ENCODE data around the gene ZNF431.
"Not testable (repeated sequence)": the region's sequence is repeated elsewhere in the genome, so short reads cannot be mapped to it uniquely, and the experiment has no call there.

The ZNF431 gene

DNA sequence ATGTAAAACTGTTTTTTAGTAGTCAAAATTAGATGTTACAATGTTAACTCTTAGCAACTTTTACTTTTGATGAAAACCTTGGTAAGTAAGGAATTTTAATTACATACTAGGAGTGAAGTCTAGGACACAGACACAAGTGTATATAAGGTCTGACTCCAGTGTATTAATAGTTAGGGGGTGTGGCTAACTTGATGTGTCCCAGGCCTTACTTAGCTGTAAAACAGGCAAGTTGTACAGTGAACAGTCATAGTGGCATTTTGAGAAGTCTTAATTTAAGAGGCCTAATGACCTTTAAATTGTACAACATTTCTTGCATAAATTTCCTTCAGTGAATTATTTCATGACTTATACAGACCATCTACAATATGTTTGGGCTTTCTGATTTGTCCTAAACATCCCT lies 6.8 kb downstream of the ZNF431 start:
- DNase-seq = no peak

DNA sequence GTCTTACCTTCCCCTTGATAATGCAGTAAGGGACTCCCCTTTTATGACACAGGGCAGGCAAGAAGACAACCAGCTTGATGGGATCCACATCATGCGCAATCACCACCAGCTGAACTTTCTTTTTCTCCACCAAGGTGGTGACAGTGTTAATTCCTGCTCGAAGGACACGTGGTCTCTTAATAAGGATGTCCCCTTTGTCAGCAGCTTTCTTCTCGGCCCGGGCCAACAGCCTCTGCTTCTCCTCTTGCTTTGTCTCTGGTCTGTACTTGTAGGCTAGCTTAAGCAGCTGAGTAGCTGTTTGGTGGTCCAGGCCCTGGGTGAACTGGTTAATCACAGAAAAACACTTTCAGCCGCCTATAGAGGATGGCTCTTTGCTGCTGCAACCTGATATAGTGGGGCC lies 8.0 kb downstream of the ZNF431 start:
- no peak for DNase-seq

DNA sequence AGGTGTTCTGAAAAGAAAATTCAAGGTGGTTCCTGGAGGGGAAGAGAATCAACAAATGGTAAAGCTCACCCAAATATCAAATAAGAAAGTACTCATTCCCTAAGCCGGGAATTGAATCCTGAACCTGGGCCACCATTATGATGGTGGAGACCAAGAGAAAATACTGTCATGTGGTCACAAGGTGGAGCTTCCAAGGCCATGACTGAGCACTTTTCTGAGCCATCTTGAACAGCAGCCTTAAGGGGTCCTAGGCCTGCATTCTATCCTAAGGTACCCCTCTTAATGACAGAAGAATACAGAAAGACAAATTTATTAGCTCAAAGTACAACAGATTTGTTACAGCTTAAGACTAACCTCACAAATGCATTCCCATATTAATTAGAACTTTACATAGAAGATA lies 9.6 kb downstream of the ZNF431 start:
- no peak for DNase-seq

GRCh38 chr19:21158523-21159135 lies 16.8 kb downstream of the ZNF431 start:
- no peak for DNase-seq

DNA sequence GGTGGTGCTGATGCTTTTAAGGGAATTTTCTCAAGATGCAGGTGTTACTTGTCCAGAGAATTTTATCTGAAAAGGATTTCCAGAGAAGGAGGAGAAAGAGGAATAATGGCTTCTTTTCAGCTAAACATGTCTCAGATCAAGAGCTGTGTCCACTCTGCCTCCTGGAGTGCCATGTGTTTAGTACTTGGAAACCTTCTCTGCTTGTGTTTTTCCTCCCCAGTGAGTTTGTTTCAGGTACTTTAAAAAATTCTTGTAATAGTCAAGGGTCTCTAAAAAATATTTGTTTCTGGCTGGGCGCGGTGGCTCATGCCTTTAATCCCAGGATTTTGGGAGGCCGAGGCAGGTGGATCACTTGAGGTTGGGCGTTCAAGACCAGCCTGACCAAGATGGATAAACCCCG lies 22.7 kb downstream of the ZNF431 start:
- DNase-seq = no peak

GRCh38 chr19:21166436-21166835 lies 24.6 kb downstream of the ZNF431 start:
- DNase-seq = no peak

DNA sequence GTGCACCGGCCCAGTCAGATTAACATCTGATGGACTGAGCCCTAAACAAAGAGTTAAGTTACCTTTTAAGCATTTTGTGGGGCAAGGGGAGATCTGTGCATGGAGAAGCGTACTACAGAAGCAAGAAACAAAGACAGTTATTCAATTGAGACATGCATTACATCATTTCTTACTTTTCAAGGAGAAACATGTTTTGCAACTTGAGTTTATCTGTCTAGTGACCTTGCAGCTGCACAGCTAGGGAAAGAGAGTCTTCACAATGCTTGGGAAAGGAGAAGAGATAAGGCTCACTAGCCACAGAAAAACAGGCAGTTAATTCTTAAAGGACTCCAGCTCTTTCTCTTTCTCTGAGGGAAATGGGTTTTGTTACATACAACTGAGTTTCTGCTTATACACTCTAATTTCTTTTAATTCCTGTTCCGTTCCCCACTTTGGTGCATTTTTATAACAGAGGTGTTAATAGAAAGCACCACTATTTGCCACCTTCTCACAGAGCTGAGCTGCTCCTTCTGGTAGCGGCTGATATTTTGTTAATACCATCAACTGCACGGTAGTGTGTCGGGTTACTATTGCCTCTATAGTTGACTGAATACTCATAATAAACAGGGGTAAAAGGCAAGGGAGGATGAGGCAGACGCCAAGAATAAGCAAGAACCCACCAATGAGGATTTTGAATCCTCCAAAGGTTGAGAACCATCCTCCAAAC lies 55.9 kb downstream of the ZNF431 start:
- DNase-seq = no peak

GRCh38 chr19:21202865-21203494 lies 61.1 kb downstream of the ZNF431 start:
- no peak for DNase-seq

DNA sequence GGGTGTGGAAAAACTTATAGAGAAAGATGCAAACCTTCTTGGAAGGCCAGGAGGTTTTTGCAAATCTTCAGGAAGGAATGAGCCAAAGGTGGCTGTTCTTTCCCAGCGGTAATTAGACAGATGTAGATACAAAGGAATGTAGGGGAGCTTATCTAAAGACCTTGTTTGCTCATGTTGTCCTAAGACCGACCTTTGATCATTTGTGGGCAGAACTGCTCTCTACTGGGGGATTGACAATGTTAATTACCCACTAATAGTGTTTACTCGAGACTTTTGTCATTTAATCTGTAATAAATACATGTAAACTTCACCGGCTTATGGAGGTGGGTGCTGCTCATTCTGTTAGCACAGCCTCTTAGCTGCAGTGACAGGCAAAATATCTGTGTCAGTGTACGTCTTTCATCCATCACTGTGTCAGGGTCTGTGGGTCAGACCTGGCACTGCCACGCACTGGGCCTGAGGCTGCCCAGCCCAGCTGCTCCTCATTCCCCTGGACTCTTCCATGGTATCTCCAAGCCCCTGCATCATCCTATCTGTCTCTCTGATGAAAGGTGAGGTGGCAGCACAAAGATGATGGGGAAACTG lies 68.3 kb downstream of the ZNF431 start:
- no peak for DNase-seq

DNA sequence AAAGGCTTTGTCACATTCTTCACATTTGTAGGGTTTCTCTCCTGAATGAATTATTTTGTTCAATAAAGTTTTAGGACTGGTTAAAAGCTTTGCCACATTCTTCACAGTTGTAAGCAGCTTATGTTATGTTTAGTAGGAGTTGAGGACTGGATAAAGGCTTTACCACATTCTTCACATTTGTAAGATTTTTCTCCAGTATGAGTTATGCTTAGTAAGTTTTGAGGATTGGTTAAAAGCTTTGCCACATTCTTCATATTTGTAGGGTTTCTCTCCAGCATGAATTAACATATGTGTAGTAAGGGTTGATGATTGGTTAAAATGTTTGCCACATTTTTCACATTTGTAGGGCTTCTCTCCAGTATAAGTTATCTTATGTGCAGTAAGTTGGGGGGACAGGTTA lies 79.9 kb downstream of the ZNF431 start:
- DNase-seq = no peak

GRCh38 chr19:21229938-21230337 lies 88.1 kb downstream of the ZNF431 start:
- DNase-seq = not testable (repeated sequence)

- no peak for DNase-seq
Measured at GRCh38 chr19:21233691-21234090, 91.9 kb downstream of the ZNF431 start.

GRCh38 chr19:21236751-21237150 lies 94.9 kb downstream of the ZNF431 start:
- not testable (repeated sequence) for DNase-seq

GRCh38 chr19:21238670-21239069 lies 96.8 kb downstream of the ZNF431 start:
- DNase-seq = no peak
